Activated CD8-positive, alpha-beta memory T cell treated with anti-CD3 and anti-CD28 coated beads for 24 hours (primary cell): ENCODE measurements around the gene ZNF280C.
A peak's percentile ranks its signal among the peaks of the same experiment; 100 is the strongest.
"Not testable (repeated sequence)": the region's sequence is repeated elsewhere in the genome, so short reads cannot be mapped to it uniquely, and the experiment has no call there.

ENCODE experiments used
- DNase-seq: peaks from one replicate; pipeline ENCODE4 v3.0.0-alpha.2; 2020

ZNF280C gene

DNA sequence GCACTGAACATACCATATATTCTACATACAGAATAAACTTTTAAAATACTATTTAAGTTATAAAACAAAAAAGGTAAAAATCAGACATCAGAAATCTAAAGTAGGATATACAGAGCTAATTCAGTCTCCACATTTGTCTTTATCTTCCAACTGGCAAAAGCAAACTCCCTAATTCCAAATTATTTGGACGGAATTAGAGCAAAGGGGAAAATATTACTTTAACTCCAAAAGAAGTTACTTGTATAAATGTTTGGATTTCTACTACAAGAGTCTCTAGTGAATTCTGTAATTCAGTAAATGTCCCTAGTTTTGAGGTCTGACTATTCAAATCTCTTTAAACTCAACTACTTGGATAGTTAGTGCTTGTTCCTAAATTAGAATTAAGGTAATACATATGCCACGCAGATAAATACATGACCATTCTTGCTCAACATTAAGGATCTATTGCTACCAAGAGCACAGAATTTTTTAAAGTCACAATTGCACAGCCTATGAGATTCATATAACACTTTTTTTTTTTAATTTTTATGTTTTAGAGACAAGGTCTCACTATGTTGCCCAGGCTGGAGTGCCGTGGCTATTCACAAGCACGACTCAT is 7.3 kb downstream of the ZNF280C start:
- DNase-seq, result no peak

GRCh38 chrX:130260316-130260715 is 8.4 kb downstream of the ZNF280C start:
- DNase-seq, result no peak

DNA sequence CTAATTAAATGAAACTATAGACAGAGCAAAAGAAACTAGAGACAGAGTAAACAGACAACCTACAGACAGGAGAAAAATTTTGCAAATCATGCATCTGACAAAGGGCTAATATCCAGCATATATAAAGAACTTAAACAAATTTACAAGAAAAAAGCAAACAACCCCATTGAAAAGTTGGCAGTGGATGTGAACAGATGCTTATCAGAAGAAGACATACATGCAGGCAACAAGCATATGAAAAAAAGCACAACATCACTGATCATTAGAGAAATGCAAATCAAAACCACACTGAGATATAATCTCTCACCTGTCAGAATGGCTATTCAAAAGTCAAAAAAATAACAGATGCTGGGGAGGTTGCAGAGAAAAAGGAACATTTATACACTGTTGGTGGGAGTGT is 14.8 kb downstream of the ZNF280C start:
- no peak for DNase-seq

GRCh38 chrX:130251671-130252070 is 17.0 kb downstream of the ZNF280C start:
- no peak for DNase-seq

DNA sequence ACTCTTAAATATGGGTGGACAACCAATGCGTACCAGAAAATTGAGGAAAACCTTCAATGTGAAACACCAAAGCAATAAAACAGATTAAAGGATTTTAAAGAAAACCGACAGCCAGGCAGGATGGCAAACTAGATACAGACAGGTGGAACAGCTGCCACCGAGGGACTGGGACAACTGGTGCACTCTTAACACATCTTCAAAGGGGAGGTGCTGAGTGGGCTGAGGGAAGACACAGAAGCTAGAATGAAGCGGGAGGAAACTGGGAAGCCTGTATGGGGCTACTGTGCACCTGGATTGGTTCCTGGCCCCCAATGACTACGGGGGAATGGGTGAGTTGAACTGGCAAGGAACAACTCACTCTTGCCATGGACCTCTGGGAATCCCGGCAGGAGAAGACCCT is 20.7 kb downstream of the ZNF280C start:
- no peak for DNase-seq

DNA sequence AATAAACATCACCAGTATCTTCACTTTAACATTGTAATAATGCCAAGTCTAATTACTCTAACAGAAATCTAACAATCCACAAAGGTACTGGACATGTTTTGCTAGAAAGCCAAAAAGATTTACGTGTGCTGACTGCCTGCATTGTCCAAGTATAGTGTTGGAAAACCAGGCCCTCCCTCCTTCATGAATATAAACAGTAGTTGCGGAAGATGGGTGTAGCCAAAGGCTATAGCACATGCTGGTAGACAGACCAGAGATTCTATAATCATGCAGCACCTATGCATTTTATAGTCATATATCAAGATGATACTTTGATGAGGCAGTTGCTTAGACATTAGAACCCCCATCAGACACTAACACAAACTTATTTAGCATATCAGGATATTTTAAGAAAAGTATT is 22.6 kb downstream of the ZNF280C start:
- DNase-seq, result no peak

DNA sequence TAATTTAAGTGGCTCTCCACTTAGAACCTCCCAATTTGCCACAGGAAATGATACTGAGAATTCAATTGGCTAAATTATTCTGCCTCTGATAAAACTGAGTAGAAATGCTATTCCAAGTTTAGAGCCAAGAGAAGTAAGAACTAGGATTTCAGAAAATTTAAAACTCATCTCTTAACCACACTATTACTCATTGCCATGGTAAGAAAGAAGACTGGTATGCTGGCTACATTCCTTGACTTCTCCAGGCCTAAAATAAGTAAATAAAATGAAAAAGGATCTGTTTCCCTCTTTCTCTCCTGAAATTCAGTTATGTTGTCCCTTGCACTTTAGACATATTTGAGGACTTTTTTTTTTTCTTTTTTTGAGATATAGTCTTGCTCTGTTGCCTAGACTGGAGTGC is 23.3 kb downstream of the ZNF280C start:
- no peak for DNase-seq

GRCh38 chrX:130231184-130231583 is 37.5 kb downstream of the ZNF280C start:
- not testable (repeated sequence) for DNase-seq

DNA sequence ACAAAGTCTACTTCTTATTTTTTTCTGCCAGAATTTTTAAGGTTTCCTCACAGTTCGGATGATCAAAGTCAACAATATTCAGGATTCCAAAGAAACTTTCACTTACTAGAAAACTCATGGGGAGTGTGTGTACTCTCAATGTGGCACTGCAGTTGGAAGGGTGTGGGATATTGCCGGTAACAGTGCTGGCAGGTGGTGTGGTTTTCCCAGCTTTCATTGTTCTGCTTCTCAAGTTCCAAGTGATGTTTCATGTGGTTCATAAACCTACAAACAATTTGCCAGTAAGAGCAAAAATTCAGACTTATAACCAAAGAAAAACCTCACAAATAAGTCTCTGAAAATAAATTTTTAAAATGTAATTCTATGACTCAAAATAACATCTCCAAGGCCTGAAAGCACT is 39.8 kb downstream of the ZNF280C start:
- no peak for DNase-seq

GRCh38 chrX:130224810-130225209 is 43.9 kb downstream of the ZNF280C start:
- DNase-seq, result no peak

DNA sequence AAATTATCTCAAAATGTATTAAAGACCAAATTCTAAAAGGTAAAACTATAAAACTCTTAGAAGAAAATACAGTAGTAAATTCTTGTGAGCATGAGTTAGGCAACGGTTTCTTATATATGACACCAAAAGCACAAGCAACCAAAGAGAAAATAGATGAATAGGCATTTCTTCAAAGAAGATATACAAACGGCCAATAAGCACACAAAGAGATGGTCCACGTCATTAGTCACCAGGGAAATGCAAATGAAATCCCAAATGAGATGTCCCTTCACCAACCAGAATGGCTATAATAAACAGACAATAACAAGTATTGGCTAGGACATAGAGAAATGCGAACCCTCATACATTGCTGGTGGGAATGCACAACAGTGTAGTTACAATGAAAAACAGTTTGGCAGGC is 52.4 kb downstream of the ZNF280C start:
- DNase-seq, result no peak

DNA sequence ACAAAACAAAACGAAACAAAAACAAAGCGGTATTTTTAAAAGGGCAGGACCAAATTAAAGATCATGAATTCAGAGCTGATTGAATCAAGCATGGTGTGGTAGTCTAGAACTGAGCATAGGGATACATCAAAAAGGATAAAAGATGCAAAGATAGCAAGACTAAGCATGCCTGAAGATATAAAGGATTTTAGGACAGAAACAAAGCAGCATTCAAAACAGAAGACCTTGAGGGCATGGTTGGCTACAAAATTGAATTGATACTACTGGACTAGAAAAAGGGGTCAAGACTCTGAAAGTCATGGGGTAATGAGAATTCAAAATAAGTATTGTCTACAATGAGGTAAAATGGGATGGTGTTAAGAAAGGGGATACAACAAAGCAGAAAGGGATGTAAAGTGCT is 55.3 kb downstream of the ZNF280C start:
- DNase-seq, result no peak

DNA sequence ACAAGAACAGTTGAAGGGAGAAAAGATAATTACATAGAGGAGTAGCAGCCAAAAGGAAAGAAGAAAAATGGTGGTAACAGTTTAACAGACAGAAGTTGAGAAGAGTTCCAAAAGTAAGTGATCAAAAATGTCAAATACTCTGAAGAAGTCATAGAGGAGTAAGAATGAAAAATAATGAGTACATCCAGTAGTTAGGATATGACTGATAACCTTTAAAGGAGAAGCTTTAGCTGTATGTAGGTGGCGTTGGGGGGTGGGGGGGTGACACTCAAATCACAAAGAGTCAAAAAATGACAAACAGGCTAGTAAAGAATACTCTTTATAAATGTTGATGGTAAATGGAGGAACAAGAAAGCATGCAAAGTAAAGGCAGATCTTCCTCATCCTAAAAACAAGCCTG is 56.3 kb downstream of the ZNF280C start:
- no peak for DNase-seq

DNA sequence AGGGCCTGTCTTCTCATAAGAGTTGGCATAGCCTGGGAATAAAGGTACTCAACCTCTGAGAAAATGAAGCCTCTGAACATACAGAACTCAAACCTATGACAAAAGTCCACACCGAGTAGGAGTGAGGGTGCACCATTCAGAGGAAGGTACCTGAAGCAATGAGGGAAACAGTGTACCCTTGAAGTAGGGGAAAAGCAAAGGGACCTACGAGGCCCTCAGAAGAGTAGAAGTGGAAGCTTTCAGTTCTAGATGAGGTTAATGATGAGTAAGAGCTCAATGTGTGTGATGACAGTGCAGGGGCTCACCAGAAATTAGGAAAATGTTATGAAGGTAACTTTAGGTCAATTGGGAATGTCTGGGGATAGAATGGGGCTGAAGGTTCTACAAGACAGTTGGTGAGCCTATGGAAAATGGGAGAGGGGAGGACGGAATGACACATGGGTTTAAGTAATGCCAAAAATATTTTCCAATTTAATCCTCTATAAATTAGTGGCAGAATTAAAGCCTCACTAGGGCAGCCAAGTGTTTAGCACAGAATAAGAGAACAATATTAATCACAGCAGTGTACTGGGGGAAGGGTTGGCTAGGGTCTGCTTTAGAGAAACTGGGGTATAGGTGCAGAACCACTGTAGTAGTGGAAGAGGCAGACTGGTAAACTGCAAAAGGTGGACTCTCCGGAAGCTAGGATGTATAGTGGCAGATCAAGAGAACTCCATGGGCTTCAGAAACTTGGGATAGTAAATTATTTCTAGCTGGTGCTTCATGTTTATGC is 57.1 kb downstream of the ZNF280C start:
- DNase-seq, result no peak

DNA sequence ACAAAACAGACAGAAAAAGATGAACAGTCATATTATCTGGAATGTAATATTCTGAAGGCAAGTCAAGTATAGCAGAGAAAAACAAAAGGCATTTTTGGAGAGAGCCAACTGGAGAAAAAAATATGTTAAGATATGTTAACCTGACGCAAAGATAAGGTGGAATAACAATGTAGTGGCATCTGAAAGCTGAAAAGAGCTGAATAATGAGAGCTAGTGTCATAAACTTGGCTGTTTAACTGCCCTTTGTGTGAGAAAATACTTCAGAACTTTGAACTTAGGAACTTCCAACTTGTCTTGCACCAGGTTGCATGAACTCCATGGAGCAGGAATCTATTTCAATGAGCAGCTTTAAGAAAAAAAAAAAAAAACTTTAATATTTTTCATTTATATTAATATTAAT is 64.1 kb downstream of the ZNF280C start:
- DNase-seq, result no peak

DNA sequence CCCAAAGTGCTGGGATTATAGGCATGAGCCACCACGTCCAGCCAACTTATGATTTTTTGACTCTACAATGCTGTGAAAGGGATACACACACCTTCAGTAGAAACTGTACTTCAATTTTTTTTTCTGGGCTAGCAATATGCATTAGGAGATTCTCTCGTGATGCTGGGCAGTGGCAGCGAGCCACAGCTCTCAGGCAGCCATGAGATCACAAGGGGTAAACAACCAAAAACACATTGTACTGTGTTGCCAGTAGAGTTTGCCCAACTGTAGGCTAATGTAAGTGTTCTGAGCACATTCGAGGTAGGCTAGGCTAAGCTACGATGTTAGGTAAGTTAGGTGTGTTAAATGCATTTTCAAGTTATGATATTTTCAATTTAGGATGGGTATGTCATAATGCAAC is 71.2 kb downstream of the ZNF280C start:
- DNase-seq, result no peak

DNA sequence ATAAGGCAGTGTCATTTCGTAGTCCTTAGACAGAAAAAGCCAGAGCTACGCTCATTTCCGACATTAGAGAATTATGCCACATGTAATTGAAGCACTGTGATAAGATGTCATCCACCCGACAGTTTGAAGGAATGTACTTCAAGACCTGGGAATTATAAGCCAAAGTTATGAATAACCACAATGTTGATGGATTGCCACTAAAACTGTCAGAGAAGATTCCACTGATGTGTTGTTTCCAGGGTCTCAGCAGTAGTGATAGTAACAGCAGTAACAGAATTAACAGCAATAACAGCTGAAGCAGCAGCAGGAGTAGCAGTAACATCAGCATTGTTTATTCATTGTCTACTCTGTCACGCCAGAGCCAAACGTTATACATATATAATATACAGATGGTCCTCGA is 72.2 kb downstream of the ZNF280C start:
- no peak for DNase-seq

- DNase-seq, result no peak
These were observed 77.9 kb downstream of the ZNF280C start for GRCh38 chrX:130190801-130191200.

GRCh38 chrX:130186651-130187050 is 82.0 kb downstream of the ZNF280C start:
- DNase-seq, result peak; percentile 45

DNA sequence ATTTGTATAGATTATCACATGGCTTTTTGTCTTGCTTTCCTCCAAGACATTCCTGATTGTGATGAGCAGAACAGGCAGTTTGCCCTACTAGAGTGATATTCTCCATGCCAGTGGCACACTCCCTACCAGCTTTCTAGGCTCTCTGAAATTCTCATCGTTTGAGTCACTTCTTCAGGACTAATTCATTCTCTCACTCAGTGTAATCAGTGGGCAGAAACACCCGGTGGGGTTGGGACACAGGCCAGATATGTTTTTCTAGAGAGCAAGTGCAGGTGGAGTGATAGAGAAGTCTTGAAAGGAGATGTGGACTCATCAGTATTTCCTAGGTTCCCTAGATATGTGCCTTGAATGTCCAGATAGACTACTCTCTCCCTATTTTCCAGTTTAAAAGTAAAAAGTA is 83.8 kb downstream of the ZNF280C start:
- DNase-seq, result peak; percentile 49

GRCh38 chrX:130184168-130184567 is 84.5 kb downstream of the ZNF280C start:
- peak; percentile 41 for DNase-seq

- peak; percentile 33 for DNase-seq
These were observed 89.0 kb downstream of the ZNF280C start for GRCh38 chrX:130179579-130180215.

- DNase-seq, result peak; percentile 51
These were observed 89.5 kb downstream of the ZNF280C start for GRCh38 chrX:130179170-130179569.

DNA sequence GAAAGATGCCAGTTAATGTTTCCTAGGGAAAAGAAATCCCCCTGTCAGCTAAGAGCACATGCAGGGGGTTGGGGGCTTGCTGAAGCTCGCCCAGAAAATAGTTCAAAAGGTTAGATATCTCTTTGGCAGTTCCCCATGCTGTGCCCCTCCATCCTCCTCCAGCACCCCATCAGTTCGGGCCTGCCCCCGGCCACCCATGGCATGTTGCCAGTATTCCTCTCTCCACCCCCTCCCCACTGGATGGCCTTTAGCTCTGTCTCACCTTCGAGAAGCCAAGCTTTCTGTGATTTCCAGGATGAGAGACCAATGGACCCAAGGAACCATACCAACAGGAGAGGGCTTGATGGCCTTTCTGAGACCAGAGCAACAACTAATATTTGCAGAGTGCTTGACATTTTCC is 91.8 kb downstream of the ZNF280C start:
- peak; percentile 32 for DNase-seq
